Gastroesophageal sphincter (tissue), 3 donors: ENCODE results near the gene GRIA2.

Source experiments
- CTCF ChIP-seq, 4 experiments: fragments of 200-600 bp in 2 of 4; fragments of 450-650 bp in 2 of 4; sonication (generic) in 1 of 4; IDR thresholded peaks; one replicate each; pipeline ENCODE4 v1.5.1; 2017 to 2019; ENCODE audit warnings: antibody characterized with exemption in 4 of 4, mild to moderate bottlenecking in 2 of 4, moderate library complexity in 2 of 4
- EP300 ChIP-seq: sonication (generic); formaldehyde crosslinking; IDR thresholded peaks from one replicate; pipeline ENCODE4 v1.6.1; 2017; ENCODE audit warnings: antibody characterized with exemption, mild to moderate bottlenecking
- POLR2A ChIP-seq, 2 donors: fragments of 450-650 bp; IDR thresholded peaks; one replicate each; pipeline ENCODE4 v1.6.1; 2017; ENCODE audit warnings: antibody characterized with exemption in 2 of 2, mild to moderate bottlenecking in 2 of 2, moderate library complexity in 1 of 2
- POLR2AphosphoS5 ChIP-seq: sonication (generic); formaldehyde crosslinking; IDR thresholded peaks from one replicate; pipeline ENCODE4 v1.6.1; 2017; ENCODE audit warnings: antibody characterized with exemption

- TF ChIP-seq CTCF (IDR thresholded peaks at IDR 0.05) (no peak), POLR2AphosphoS5 (no peak), EP300 (no peak), POLR2A (IDR thresholded peaks at IDR 0.05) (no peak)
Measured at GRCh38 chr4:157270552-157270951, 50.0 kb downstream of the GRIA2 start.
